Activated T-cell treated with anti-CD3 and anti-CD28 coated beads, Interleukin-2, amount 50 U/mL, for 24 hours (primary cell): ENCODE data around the gene CSPG4.
"Not testable (repeated sequence)": the region's sequence is repeated elsewhere in the genome, so short reads cannot be mapped to it uniquely, and the experiment has no call there.

Experiments used
- DNase-seq: peaks from one replicate; pipeline ENCODE4 v3.0.0-alpha.2; 2020
- H3K27ac Mint-ChIP-seq: 2 replicates; pipeline ENCODE4 v1.8.0; 2020; ENCODE audit warnings: mild to moderate bottlenecking, mixed read lengths
- H3K27me3 Mint-ChIP-seq: 2 replicates; pipeline ENCODE4 v1.8.0; 2020; ENCODE audit warnings: mixed read lengths
- H3K36me3 Mint-ChIP-seq: 2 replicates; pipeline ENCODE4 v1.8.0; 2020; ENCODE audit warnings: low read depth, mixed read lengths
- H3K4me1 Mint-ChIP-seq: 2 replicates; pipeline ENCODE4 v1.8.0; 2020; ENCODE audit warnings: low read depth, mixed read lengths
- H3K4me3 Mint-ChIP-seq: 2 replicates; pipeline ENCODE4 v1.8.0; 2020; ENCODE audit warnings: mild to moderate bottlenecking, moderate library complexity, mixed read lengths
- H3K9me3 Mint-ChIP-seq: 2 replicates; pipeline ENCODE4 v1.8.0; 2020; ENCODE audit warnings: mixed read lengths

The CSPG4 gene

GRCh38 chr15:75682181-75683135 lies 30.2 kb downstream of the CSPG4 start:
- Mint-ChIP-seq H3K4me1 (no peaks in the 10 kb centered on the region), H3K27me3 (no peaks in the 10 kb centered on the region), H3K27ac (no peak overlapping the region), H3K4me3 (no peak overlapping the region), H3K36me3 (no peaks in the 10 kb centered on the region), H3K9me3 (no peaks in the 10 kb centered on the region)
- DNase-seq, result no peak

- Mint-ChIP-seq H3K27me3 (no peaks in the 10 kb centered on the region), H3K27ac (no peak overlapping the region), H3K36me3 (no peaks in the 10 kb centered on the region), H3K9me3 (no peaks in the 10 kb centered on the region), H3K4me3 (no peak overlapping the region), H3K4me1 (no peaks in the 10 kb centered on the region)
- DNase-seq, result no peak
These were observed 32.5 kb downstream of the CSPG4 start for GRCh38 chr15:75680007-75680789.

- H3K9me3 Mint-ChIP-seq, DNase-seq, H3K27me3 Mint-ChIP-seq, H3K27ac Mint-ChIP-seq, H3K36me3 Mint-ChIP-seq, H3K4me1 Mint-ChIP-seq, H3K4me3 Mint-ChIP-seq: not testable (repeated sequence)
These were observed 34.3 kb downstream of the CSPG4 start for GRCh38 chr15:75678324-75678690.

GRCh38 chr15:75677465-75678323 lies 35.0 kb downstream of the CSPG4 start:
- Mint-ChIP-seq H3K4me3 (no peak overlapping the region), H3K9me3 (no peaks in the 10 kb centered on the region), H3K36me3 (no peaks in the 10 kb centered on the region), H3K27ac (no peak overlapping the region), H3K4me1 (no peaks in the 10 kb centered on the region), H3K27me3 (no peaks in the 10 kb centered on the region)
- no peak for DNase-seq

- DNase-seq, result no peak
- H3K9me3 Mint-ChIP-seq, result no peaks in the 10 kb centered on the region
- no peak overlapping the region for H3K27ac Mint-ChIP-seq
- no peaks in the 10 kb centered on the region for H3K36me3 Mint-ChIP-seq
- no peaks in the 10 kb centered on the region for H3K4me1 Mint-ChIP-seq
- H3K4me3 Mint-ChIP-seq, result no peak overlapping the region
- no peaks in the 10 kb centered on the region for H3K27me3 Mint-ChIP-seq
These were observed 35.8 kb downstream of the CSPG4 start for GRCh38 chr15:75676688-75677464.

GRCh38 chr15:75675579-75676404 lies 36.9 kb downstream of the CSPG4 start:
- Mint-ChIP-seq H3K9me3 (no peaks in the 10 kb centered on the region), H3K4me3 (no peak overlapping the region), H3K36me3 (no peaks in the 10 kb centered on the region), H3K27me3 (no peaks in the 10 kb centered on the region), H3K27ac (no peak overlapping the region), H3K4me1 (no peaks in the 10 kb centered on the region)
- DNase-seq, result no peak

- no peaks in the 10 kb centered on the region for H3K27me3 Mint-ChIP-seq
- no peak for DNase-seq
- no peaks in the 10 kb centered on the region for H3K4me1 Mint-ChIP-seq
- H3K4me3 Mint-ChIP-seq, result no peak overlapping the region
- H3K36me3 Mint-ChIP-seq, result no peaks in the 10 kb centered on the region
- H3K9me3 Mint-ChIP-seq, result no peaks in the 10 kb centered on the region
- no peak overlapping the region for H3K27ac Mint-ChIP-seq
These were observed 38.3 kb downstream of the CSPG4 start for GRCh38 chr15:75674366-75674765.

GRCh38 chr15:75673426-75674235 lies 39.0 kb downstream of the CSPG4 start:
- Mint-ChIP-seq H3K4me1 (no peaks in the 10 kb centered on the region), H3K27me3 (no peaks in the 10 kb centered on the region), H3K36me3 (no peaks in the 10 kb centered on the region), H3K9me3 (no peaks in the 10 kb centered on the region), H3K27ac (no peak overlapping the region), H3K4me3 (no peak overlapping the region)
- no peak for DNase-seq

GRCh38 chr15:75672646-75673425 lies 39.8 kb downstream of the CSPG4 start:
- Mint-ChIP-seq H3K27me3 (no peaks in the 10 kb centered on the region), H3K9me3 (no peaks in the 10 kb centered on the region), H3K4me1 (no peaks in the 10 kb centered on the region), H3K36me3 (no peaks in the 10 kb centered on the region), H3K27ac (peak overlapping the region; percentile 31), H3K4me3 (no peak overlapping the region)
- no peak for DNase-seq

GRCh38 chr15:75671730-75672602 lies 40.7 kb downstream of the CSPG4 start:
- Mint-ChIP-seq H3K4me1 (no peaks in the 10 kb centered on the region), H3K4me3 (no peak overlapping the region), H3K27me3 (no peaks in the 10 kb centered on the region), H3K9me3 (no peaks in the 10 kb centered on the region), H3K27ac (no peak overlapping the region), H3K36me3 (no peaks in the 10 kb centered on the region)
- DNase-seq, result no peak

- Mint-ChIP-seq H3K4me1 (no peaks in the 10 kb centered on the region), H3K27me3 (no peaks in the 10 kb centered on the region), H3K9me3 (no peaks in the 10 kb centered on the region), H3K27ac (no peak overlapping the region), H3K4me3 (no peak overlapping the region), H3K36me3 (no peaks in the 10 kb centered on the region)
- DNase-seq, result no peak
These were observed 42.8 kb downstream of the CSPG4 start for GRCh38 chr15:75669879-75670212.
